Aorta (tissue), 5 donors: ENCODE measurements around the gene PPM1D. TPM values are rescaled to one million over a fixed set of nuclear protein-coding genes. Genes with fewer than 3 reads are reported as not detected.
A peak's percentile ranks its signal among the peaks of the same experiment; 100 is the strongest.

ENCODE experiments used
- ATAC-seq: fragments of 200-7000 bp; cut with Tn5 transposase; one replicate; pipeline ENCODE4 v1.9.1; 2022; ENCODE audit warnings: moderate library complexity; ENCODE audit not compliant: low FRiP score
- DNase-seq, 2 donors: peaks; one replicate each; pipeline ENCODE4 v3.0.0-alpha.2; 2020
- H3K27ac ChIP-seq, 2 donors: one replicate each; pipeline ENCODE4 v1.5.1; 2013; ENCODE audit warnings: low read length in 2 of 2, mild to moderate bottlenecking in 2 of 2, moderate library complexity in 2 of 2, control low read depth in 1 of 2, inconsistent platforms in 1 of 2, low read depth in 1 of 2
- H3K27me3 ChIP-seq, 2 donors: one replicate each; pipeline ENCODE4 v1.6.1; 2013; ENCODE audit warnings: control low read depth in 1 of 2, low read length in 1 of 2, mild to moderate bottlenecking in 1 of 2, moderate library complexity in 1 of 2; ENCODE audit not compliant: insufficient read depth in 2 of 2, control insufficient read depth in 1 of 2
- H3K36me3 ChIP-seq, 2 donors: one replicate each; pipeline ENCODE4 v1.6.1; 2013; ENCODE audit warnings: control low read depth in 1 of 2, low read length in 1 of 2, mild to moderate bottlenecking in 1 of 2; ENCODE audit not compliant: insufficient read depth in 2 of 2, control insufficient read depth in 1 of 2
- H3K4me1 ChIP-seq, 2 donors: one replicate each; pipeline ENCODE4 v1.6.1; 2013; ENCODE audit warnings: low read length in 2 of 2, control low read depth in 1 of 2, mild to moderate bottlenecking in 1 of 2, moderate library complexity in 1 of 2; ENCODE audit not compliant: insufficient read depth in 2 of 2, control insufficient read depth in 1 of 2
- H3K4me3 ChIP-seq, 2 donors: one replicate each; pipeline ENCODE4 v1.5.1; 2013; ENCODE audit warnings: low read length in 2 of 2, control low read depth in 1 of 2, mild to moderate bottlenecking in 1 of 2
- H3K9me3 ChIP-seq: one replicate; pipeline ENCODE4 v1.6.1; 2013; ENCODE audit warnings: mild to moderate bottlenecking, low read length; ENCODE audit not compliant: control insufficient read depth
- WGBS, 2 donors: extraction: QIAGEN DNeasy Blood & Tissue Kit; methylation state at CpG; one replicate each; pipeline ENCODE4 v1.1.7; 2013; 5-methylcytosine and 5-hydroxymethylcytosine counted together
- intact Hi-C, 2 donors: fragments of 100-400 bp; cut with DNase I; formaldehyde crosslinking; loops; one replicate each; pipeline versions ENCODE4 v1.14.2 to v1.15.0; 2022
- polyA plus RNA-seq, 2 donors: library from polyadenylated mRNA; stranded (reverse); fragments of 200-250 nt; gene quantifications; one replicate each; pipeline ENCODE4 v1.2.3, GENCODE V29; 2013
- total RNA-seq, 2 donors: library from RNA; stranded (reverse); fragmentation: NEBNext Ultra II Directional; extraction: Animal tissue kit (Norgen Biotek cat#: 25700); gene quantifications; one replicate each; pipeline ENCODE4 v1.2.1, GENCODE V29; 2021
- donor health status: healthy with polysubstance abuse.
- donor health status: Bipolar disorder and iron deficiency.
- donor health status: DM: no; HTN: no; CAD: no.
- donor health status: DM: no; HTN: no; CAD: no.
- donor health status: DM: yes; HTN: yes; CAD: no.

The PPM1D gene
- total and polyA plus RNA-seq, 4 donors, result 2.0 to 16.0 (median 10.1) TPM

GRCh38 chr17:60562421-60562820, 37.6 kb upstream of the PPM1D start:
- Histone ChIP-seq H3K4me3 (no peak overlapping the region), H3K27me3 (no peaks in the 10 kb centered on the region), H3K36me3 (no peaks in the 10 kb centered on the region), H3K27ac (no peak overlapping the region), H3K4me1 (no peaks in the 10 kb centered on the region), H3K9me3 (no peaks in the 10 kb centered on the region)
- ATAC-seq (no peak), DNase-seq (no peak)
- intact Hi-C loops, result no loop called here
- 75 to 81% methylated on average over 3 of the region's 3 CpGs for WGBS, 2 donors

- ATAC-seq, result no peak
- DNase-seq, result no peak
- Histone ChIP-seq H3K27ac (no peak overlapping the region), H3K4me1 (no peaks in the 10 kb centered on the region), H3K9me3 (no peaks in the 10 kb centered on the region), H3K36me3 (no peaks in the 10 kb centered on the region), H3K4me3 (no peak overlapping the region), H3K27me3 (no peaks in the 10 kb centered on the region)
- intact Hi-C loops, result no loop called here
- WGBS, 2 donors, result 80 to 82% methylated on average over 2 of the region's 2 CpGs
Measured at GRCh38 chr17:60563743-60564142, 36.2 kb upstream of the PPM1D start.

- no peak for ATAC-seq
- H3K27me3 ChIP-seq, result no peaks in the 10 kb centered on the region
- WGBS, 2 donors, result 93 to 95% methylated on average over 6 of the region's 6 CpGs
- H3K4me3 ChIP-seq, result no peak overlapping the region
- no peaks in the 10 kb centered on the region for H3K9me3 ChIP-seq
- no peak for DNase-seq
- intact Hi-C loops, result no loop called here
- H3K4me1 ChIP-seq, result no peaks in the 10 kb centered on the region
- no peaks in the 10 kb centered on the region for H3K36me3 ChIP-seq
- no peak overlapping the region for H3K27ac ChIP-seq
Measured at GRCh38 chr17:60565233-60565632, 34.8 kb upstream of the PPM1D start.

- WGBS, 2 donors, result 25 to 37% methylated on average over 2 of the region's 2 CpGs
- Histone ChIP-seq H3K27ac (no peak overlapping the region), H3K9me3 (no peaks in the 10 kb centered on the region), H3K27me3 (no peaks in the 10 kb centered on the region), H3K36me3 (no peaks in the 10 kb centered on the region), H3K4me1 (peaks cover 0 to 3% of the 10 kb centered on the region in 2 donors), H3K4me3 (no peak overlapping the region)
- intact Hi-C loops, result loop anchor here in 1 of 2 donors (5.0 to 10.0 kb wide), 2 partner anchors 46 to 109 kb away; partner anchors contain the start of gene APPBP2
- ATAC-seq (no peak), DNase-seq (no peak)
Measured at GRCh38 chr17:60573236-60574051, 26.5 kb upstream of the PPM1D start.

- ATAC-seq, result peak; percentile 87
Measured at GRCh38 chr17:60577147-60577915, 22.7 kb upstream of the PPM1D start.

GRCh38 chr17:60579090-60579489, 20.9 kb upstream of the PPM1D start:
- Histone ChIP-seq H3K4me1 (no peaks in the 10 kb centered on the region), H3K27ac (no peak overlapping the region), H3K36me3 (no peaks in the 10 kb centered on the region), H3K27me3 (no peaks in the 10 kb centered on the region), H3K4me3 (no peak overlapping the region), H3K9me3 (no peaks in the 10 kb centered on the region)
- 62 to 69% methylated on average over 2 of the region's 2 CpGs for WGBS, 2 donors
- intact Hi-C loops, result loop anchor here (5.0 to 10.0 kb wide), 3 partner anchors 58 to 114 kb away; no protein-coding TSS in a partner anchor
- DNase-seq (no peak), ATAC-seq (no peak)

More at GRCh38 chr17:60577147-60577915, 22.7 kb upstream of the PPM1D start:
- WGBS, 2 donors, result 2% methylated on average over 7 of the region's 7 CpGs
- peaks cover 0 to 3% of the 10 kb centered on the region in 2 donors for H3K4me1 ChIP-seq
- no peaks in the 10 kb centered on the region for H3K9me3 ChIP-seq
- H3K36me3 ChIP-seq, result no peaks in the 10 kb centered on the region
- no peaks in the 10 kb centered on the region for H3K27me3 ChIP-seq
- DNase-seq, result peak in 1 of 2 donors; percentile 53
- H3K27ac ChIP-seq, result no peak overlapping the region
- intact Hi-C loops, result loop anchor here (5.0 to 10.0 kb wide), 3 partner anchors 60 to 113 kb away; no protein-coding TSS in a partner anchor
- H3K4me3 ChIP-seq, result peak overlapping the region; percentile 72 to 76

GRCh38 chr17:60579551-60579950, 20.4 kb upstream of the PPM1D start:
- Histone ChIP-seq H3K36me3 (no peaks in the 10 kb centered on the region), H3K27ac (no peak overlapping the region), H3K27me3 (no peaks in the 10 kb centered on the region), H3K4me1 (no peaks in the 10 kb centered on the region), H3K9me3 (no peaks in the 10 kb centered on the region), H3K4me3 (no peak overlapping the region)
- ATAC-seq, result no peak
- 93% methylated on average over 4 of the region's 4 CpGs for WGBS, 2 donors
- intact Hi-C loops, result loop anchor here (5.0 to 10.0 kb wide), 3 partner anchors 58 to 115 kb away; no protein-coding TSS in a partner anchor
- no peak for DNase-seq

- H3K9me3 ChIP-seq, result no peaks in the 10 kb centered on the region
- H3K36me3 ChIP-seq, result no peaks in the 10 kb centered on the region
- intact Hi-C loops, result no loop called here
- no peak for DNase-seq
- no peak overlapping the region for H3K4me3 ChIP-seq
- no peak for ATAC-seq
- no peak overlapping the region for H3K27ac ChIP-seq
- H3K4me1 ChIP-seq, result no peaks in the 10 kb centered on the region
- H3K27me3 ChIP-seq, result no peaks in the 10 kb centered on the region
Measured at GRCh38 chr17:60583008-60583407, 17.0 kb upstream of the PPM1D start.
